H9 (cell line): ENCODE measurements around the gene ALG13. TPM values are rescaled to one million over a fixed set of nuclear protein-coding genes. Genes with fewer than 3 reads are reported as not detected.

Experiments used
- DNase-seq: peaks from one replicate; pipeline ENCODE4 v3.0.0-alpha.2; 2017
- H2AFZ ChIP-seq: one replicate; pipeline ENCODE4 v1.6.1; 2013; ENCODE audit warnings: mild to moderate bottlenecking, low read length, control low read depth, moderate library complexity
- H2AK5ac ChIP-seq: 2 replicates; pipeline ENCODE4 v1.6.1; 2013; ENCODE audit warnings: low read length, control low read depth, mixed read lengths; ENCODE audit not compliant: insufficient read length
- H2BK120ac ChIP-seq: one replicate; pipeline ENCODE4 v1.6.1; 2013; ENCODE audit warnings: low read depth, mild to moderate bottlenecking, low read length, control low read depth, inconsistent platforms; ENCODE audit not compliant: poor library complexity, severe bottlenecking
- H2BK12ac ChIP-seq: 2 replicates; pipeline ENCODE4 v1.6.1; 2013; ENCODE audit warnings: low read length, control low read depth, mixed read lengths, low read depth; ENCODE audit not compliant: insufficient read length
- H2BK15ac ChIP-seq: 2 replicates; pipeline ENCODE4 v1.6.1; 2013; ENCODE audit warnings: low read depth, low read length, control low read depth
- H2BK20ac ChIP-seq: one replicate; pipeline ENCODE4 v1.6.1; 2013; ENCODE audit warnings: low read depth, mild to moderate bottlenecking, low read length, control low read depth, inconsistent platforms; ENCODE audit not compliant: poor library complexity, severe bottlenecking
- H2BK5ac ChIP-seq: 2 replicates; pipeline ENCODE4 v1.6.1; 2013; ENCODE audit warnings: low read length, control low read depth, mixed read lengths; ENCODE audit not compliant: insufficient read length
- H3K14ac ChIP-seq: 2 replicates; pipeline ENCODE4 v1.6.1; 2013; ENCODE audit warnings: low read length, control low read depth; ENCODE audit not compliant: insufficient read depth
- H3K18ac ChIP-seq: 2 replicates; pipeline ENCODE4 v1.6.1; 2013; ENCODE audit warnings: low read depth, mild to moderate bottlenecking, mixed read lengths, low read length, control low read depth; ENCODE audit not compliant: insufficient read length
- H3K23ac ChIP-seq: 2 replicates; pipeline ENCODE4 v1.6.1; 2013; ENCODE audit warnings: low read length, control low read depth, mixed read lengths, low read depth; ENCODE audit not compliant: insufficient read length
- H3K23me2 ChIP-seq: 2 replicates; pipeline ENCODE4 v1.6.1; 2013; ENCODE audit warnings: low read depth, mild to moderate bottlenecking, mixed read lengths, low read length, control low read depth; ENCODE audit not compliant: insufficient read length, poor library complexity, severe bottlenecking
- H3K27ac ChIP-seq: 2 replicates; pipeline ENCODE4 v1.5.1; 2013; ENCODE audit warnings: low read length, control low read depth, mixed read lengths, low read depth; ENCODE audit not compliant: insufficient read length
- H3K27me3 ChIP-seq: 2 replicates; pipeline ENCODE4 v1.6.1; 2013; ENCODE audit warnings: low read length, control low read depth, inconsistent platforms; ENCODE audit not compliant: insufficient read depth
- H3K4ac ChIP-seq: 2 replicates; pipeline ENCODE4 v1.6.1; 2013; ENCODE audit warnings: low read depth, mild to moderate bottlenecking, control low read depth, inconsistent platforms, low read length, moderate library complexity
- H3K4me1 ChIP-seq: 2 replicates; pipeline ENCODE4 v1.6.1; 2013; ENCODE audit warnings: low read length, control low read depth, inconsistent platforms; ENCODE audit not compliant: insufficient read depth
- H3K4me2 ChIP-seq: 2 replicates; pipeline ENCODE4 v1.6.1; 2013; ENCODE audit warnings: low read length, control low read depth, mixed read lengths; ENCODE audit not compliant: insufficient read length, insufficient read depth
- H3K56ac ChIP-seq: 2 replicates; pipeline ENCODE4 v1.6.1; 2013; ENCODE audit warnings: low read depth, mild to moderate bottlenecking, mixed read lengths, low read length, control low read depth; ENCODE audit not compliant: insufficient read length
- H3K79me1 ChIP-seq: 2 replicates; pipeline ENCODE4 v1.6.1; 2013; ENCODE audit warnings: low read depth, mild to moderate bottlenecking, moderate library complexity, low read length, control low read depth, inconsistent platforms; ENCODE audit not compliant: insufficient read depth, poor library complexity, severe bottlenecking
- H3K79me2 ChIP-seq: 2 replicates; pipeline ENCODE4 v1.6.1; 2013; ENCODE audit warnings: low read length, control low read depth, inconsistent platforms; ENCODE audit not compliant: insufficient read depth
- H3K9ac ChIP-seq: 2 replicates; pipeline ENCODE4 v1.6.1; 2013; ENCODE audit warnings: low read length, control low read depth, mixed read lengths; ENCODE audit not compliant: insufficient read length; ENCODE audit errors: extremely low read depth
- H3K9me3 ChIP-seq: one replicate; pipeline ENCODE4 v1.6.1; 2013; ENCODE audit warnings: low read depth, low read length, inconsistent platforms; ENCODE audit not compliant: control insufficient read depth
- H3T11ph ChIP-seq: one replicate; pipeline ENCODE4 v1.6.1; 2013; ENCODE audit warnings: mild to moderate bottlenecking, low read length, control low read depth, inconsistent platforms
- H4K20me1 ChIP-seq: one replicate; pipeline ENCODE4 v1.6.1; 2013; ENCODE audit not compliant: control insufficient read depth, insufficient read length, insufficient read depth
- H4K5ac ChIP-seq: 2 replicates; pipeline ENCODE4 v1.6.1; 2013; ENCODE audit warnings: low read depth, mild to moderate bottlenecking, mixed read lengths, low read length, control low read depth; ENCODE audit not compliant: insufficient read length
- H4K8ac ChIP-seq: replicated peaks from 2 replicates; pipeline ENCODE4 v1.6.1; 2013; ENCODE audit warnings: low read length, control low read depth, mixed read lengths, low read depth; ENCODE audit not compliant: insufficient read length
- H4K91ac ChIP-seq: 2 replicates; pipeline ENCODE4 v1.6.1; 2013; ENCODE audit warnings: low read depth, mild to moderate bottlenecking, moderate library complexity, mixed read lengths, low read length, control low read depth; ENCODE audit not compliant: insufficient read length
- H3K27ac Mint-ChIP-seq, 3 experiments: 2 replicates in 2 of 3; 3 replicates in 1 of 3; pipeline ENCODE4 v1.8.0; 2020 to 2021; ENCODE audit warnings: mixed read lengths in 3 of 3, mild to moderate bottlenecking in 1 of 3, moderate library complexity in 1 of 3
- H3K27me3 Mint-ChIP-seq: 2 replicates; pipeline ENCODE4 v1.8.0; 2021; ENCODE audit warnings: low read depth, mild to moderate bottlenecking, moderate library complexity, mixed read lengths
- H3K36me3 Mint-ChIP-seq, 3 experiments: 2 replicates in 2 of 3; 3 replicates in 1 of 3; pipeline ENCODE4 v1.8.0; 2020 to 2021; ENCODE audit warnings: low read depth in 3 of 3, mixed read lengths in 3 of 3; ENCODE audit not compliant: insufficient read depth in 1 of 3
- H3K4me1 Mint-ChIP-seq, 2 experiments: 2 replicates each; pipeline ENCODE4 v1.8.0; 2020; ENCODE audit warnings: mixed read lengths in 2 of 2
- H3K4me3 Mint-ChIP-seq, 2 experiments: 2 replicates in 1 of 2; 3 replicates in 1 of 2; pipeline ENCODE4 v1.8.0; 2020 to 2021; ENCODE audit warnings: mild to moderate bottlenecking in 2 of 2, mixed read lengths in 2 of 2, moderate library complexity in 1 of 2
- H3K9me3 Mint-ChIP-seq, 2 experiments: 2 replicates in 1 of 2; 3 replicates in 1 of 2; pipeline ENCODE4 v1.8.0; 2020; ENCODE audit warnings: mild to moderate bottlenecking in 2 of 2, mixed read lengths in 2 of 2, moderate library complexity in 1 of 2
- WGBS: extraction: QIAGEN DNeasy Blood & Tissue Kit; methylation state at CpG from one replicate; pipeline ENCODE4 v1.1.7; 2013; ENCODE audit warnings: missing lambda C conversion rate, low lambda C conversion rate, mixed read lengths; ENCODE audit not compliant: insufficient read length; ENCODE audit errors: extremely low coverage; 5-methylcytosine and 5-hydroxymethylcytosine counted together
- total RNA-seq: library from RNA; stranded (reverse); gene quantifications from 2 replicates; pipeline ENCODE4 v1.2.1, GENCODE V29; 2021
- TF ChIP-seq, protein P1 (sequence below): fragments of 200-600 bp; sonication (generic); conservative IDR thresholded peaks from 3 replicates; pipeline ENCODE4 v1.8.0; 2021; ENCODE audit warnings: antibody characterized with exemption, mild to moderate bottlenecking

The ALG13 gene
- total RNA-seq, 1 experiment from 2014 or later, result 91.9 TPM

DNA sequence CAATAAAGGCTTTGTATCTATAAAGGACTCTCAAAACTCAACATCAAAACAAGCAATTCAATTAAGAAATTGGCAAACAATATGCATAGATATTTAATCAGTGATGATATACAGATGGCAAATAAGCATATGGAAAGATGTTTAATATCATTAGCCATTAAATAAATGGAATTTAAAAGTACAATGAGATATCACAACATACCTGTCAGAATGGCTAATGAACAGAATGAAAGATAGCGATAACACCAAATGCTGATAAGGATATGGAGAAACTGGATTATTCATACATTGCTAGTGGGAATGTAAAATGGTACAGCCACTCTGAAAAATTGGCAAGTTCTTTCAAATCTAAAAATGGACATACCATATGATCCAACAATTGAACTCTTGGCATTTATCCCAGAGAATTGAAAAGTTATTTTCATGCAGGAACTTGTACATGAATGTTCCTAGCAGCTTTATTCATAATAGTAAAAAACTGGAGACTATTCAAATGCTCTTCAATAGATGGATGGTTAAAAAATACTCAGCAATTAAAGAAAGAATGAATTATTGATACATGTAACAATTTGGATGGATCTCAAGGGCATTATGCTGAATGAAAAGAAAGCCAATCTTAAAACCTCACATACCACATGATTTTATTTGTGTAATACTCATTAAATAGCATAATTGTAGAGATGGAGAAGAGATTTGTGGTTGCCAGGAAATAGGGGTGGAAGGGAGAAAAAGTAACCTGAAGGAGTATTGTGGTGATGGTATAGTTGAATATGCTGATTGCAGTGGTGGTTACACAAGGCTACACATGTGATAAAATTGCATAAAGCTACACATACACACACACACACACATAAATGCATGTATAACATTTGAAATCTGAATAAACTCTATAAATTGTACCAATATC, 45.9 kb upstream of the ALG13 start:
- Mint-ChIP-seq H3K4me3 (no peak overlapping the region), H3K9me3 (no peaks in the 10 kb centered on the region), H3K27ac (no peak overlapping the region), H3K4me1 (no peaks in the 10 kb centered on the region), H3K36me3 (peaks cover 0 to 10% (median 0%) of the 10 kb centered on the region in 3 experiments; a peak in 2 of 7 replicates), H3K27me3 (no peaks in the 10 kb centered on the region)
- no peak overlapping the region for H3K23ac ChIP-seq
- H3K79me1 ChIP-seq, result no peaks in the 10 kb centered on the region
- no peak overlapping the region for H3K56ac ChIP-seq
- no peak overlapping the region for H2BK20ac ChIP-seq
- H4K20me1 ChIP-seq, result no peaks in the 10 kb centered on the region
- H3K4me2 ChIP-seq, result no peak overlapping the region
- H2BK12ac ChIP-seq, result no peak overlapping the region
- WGBS, result no CpG with 5 or more reads among the region's 1 CpG
- H3K4me1 ChIP-seq, result no peaks in the 10 kb centered on the region
- no peak overlapping the region for H3K14ac ChIP-seq
- no peak overlapping the region for H4K5ac ChIP-seq
- no peak overlapping the region for H2AK5ac ChIP-seq
- no peak overlapping the region for H4K91ac ChIP-seq
- no peak overlapping the region for H3K9ac ChIP-seq
- no peak overlapping the region for H3K4ac ChIP-seq
- H3K27me3 ChIP-seq, result no peaks in the 10 kb centered on the region
- no peak overlapping the region for H3T11ph ChIP-seq
- H3K23me2 ChIP-seq, result no peaks in the 10 kb centered on the region
- no peak overlapping the region for H2BK15ac ChIP-seq
- H2AFZ ChIP-seq, result no peak overlapping the region
- H3K9me3 ChIP-seq, result no peaks in the 10 kb centered on the region
- H3K79me2 ChIP-seq, result no peaks in the 10 kb centered on the region
- no peak for DNase-seq
- no peak overlapping the region for H3K18ac ChIP-seq
- H3K27ac ChIP-seq, result no peak overlapping the region
- H4K8ac ChIP-seq, result no peak overlapping the region
- TF ChIP-seq, protein P1, sequence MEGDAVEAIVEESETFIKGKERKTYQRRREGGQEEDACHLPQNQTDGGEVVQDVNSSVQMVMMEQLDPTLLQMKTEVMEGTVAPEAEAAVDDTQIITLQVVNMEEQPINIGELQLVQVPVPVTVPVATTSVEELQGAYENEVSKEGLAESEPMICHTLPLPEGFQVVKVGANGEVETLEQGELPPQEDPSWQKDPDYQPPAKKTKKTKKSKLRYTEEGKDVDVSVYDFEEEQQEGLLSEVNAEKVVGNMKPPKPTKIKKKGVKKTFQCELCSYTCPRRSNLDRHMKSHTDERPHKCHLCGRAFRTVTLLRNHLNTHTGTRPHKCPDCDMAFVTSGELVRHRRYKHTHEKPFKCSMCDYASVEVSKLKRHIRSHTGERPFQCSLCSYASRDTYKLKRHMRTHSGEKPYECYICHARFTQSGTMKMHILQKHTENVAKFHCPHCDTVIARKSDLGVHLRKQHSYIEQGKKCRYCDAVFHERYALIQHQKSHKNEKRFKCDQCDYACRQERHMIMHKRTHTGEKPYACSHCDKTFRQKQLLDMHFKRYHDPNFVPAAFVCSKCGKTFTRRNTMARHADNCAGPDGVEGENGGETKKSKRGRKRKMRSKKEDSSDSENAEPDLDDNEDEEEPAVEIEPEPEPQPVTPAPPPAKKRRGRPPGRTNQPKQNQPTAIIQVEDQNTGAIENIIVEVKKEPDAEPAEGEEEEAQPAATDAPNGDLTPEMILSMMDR, result no peak
- H2BK5ac ChIP-seq, result no peak overlapping the region
- H2BK120ac ChIP-seq, result no peak overlapping the region
